Measurements from ENCODE around the gene ZC3H12A. TPM values are rescaled to one million over a fixed set of nuclear protein-coding genes. Genes with fewer than 3 reads are reported as not detected.

The ZC3H12A gene
- 12.9 TPM in 2 replicates for total RNA-seq

GRCh38 chr1:37474046-37474696 is at the start of gene ZC3H12A:
ZC3H12A (plus strand) TSS chr1:37474580; CDS start chr1:37475497, 917 bp downstream.

GRCh38 chr1:37514350-37515184 is 40.2 kb downstream of the ZC3H12A start, which contains the start of gene MEAF6:
MEAF6 (minus strand) TSS chr1:37514766; CDS start chr1:37514746, 20 bp downstream.

Other genes with a start within 250 kb of the ZC3H12A start
- gene MEAF6, start 40.2 kb downstream of the ZC3H12A start, total RNA-seq, result 34.7 and 46.9 TPM in 2 replicates
- gene SNIP1, start 79.7 kb downstream of the ZC3H12A start, total RNA-seq, result 10.0 and 14.1 TPM in 2 replicates
- gene DNALI1, start 82.4 kb downstream of the ZC3H12A start, total RNA-seq, result 1.7 and 4.0 TPM in 2 replicates
- 59.7 and 70.9 TPM in 2 replicates for gene GNL2, start 121.4 kb downstream of the ZC3H12A start, total RNA-seq
- 0.74 and 1.00 TPM in 2 replicates for gene RSPO1, start 160.3 kb downstream of the ZC3H12A start, total RNA-seq
- 0.74 and 1.00 TPM in 2 replicates for gene CDCA8, start 217.9 kb downstream of the ZC3H12A start, total RNA-seq